ENCODE data around the gene CLEC6A.
A peak's percentile ranks its signal among the peaks of the same experiment; 100 is the strongest.
"Not testable (repeated sequence)": the region's sequence is repeated elsewhere in the genome, so short reads cannot be mapped to it uniquely, and the experiment has no call there.

Gene CLEC6A

GRCh38 chr12:8455727-8456360 lies at the start of gene CLEC6A:
Gene CLEC6A (plus strand): TSS chr12:8455962. CDS start chr12:8456112, 150 bp downstream.
- DNase-seq (ENCODE audit: low read depth): no peak

DNA sequence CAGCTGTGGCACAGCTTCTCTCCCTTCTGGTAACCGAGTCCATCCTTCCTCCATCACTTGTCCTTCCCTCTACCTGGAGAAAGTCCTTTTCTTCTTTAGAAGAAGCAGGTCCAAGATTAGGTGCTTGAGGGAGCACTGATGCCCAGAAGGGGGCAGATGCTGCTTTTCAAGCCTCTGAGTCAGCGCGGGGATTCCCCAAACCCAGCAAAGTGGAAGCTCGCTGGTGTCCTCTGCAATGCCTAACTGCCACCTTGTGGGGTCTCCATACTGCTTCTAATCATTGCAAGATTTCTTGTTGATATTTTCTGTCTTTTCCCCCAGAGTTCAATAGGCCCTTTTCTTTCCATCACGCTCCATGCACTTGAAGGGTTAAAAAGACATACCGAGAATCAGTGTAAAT lies 36.2 kb upstream of the CLEC6A start:
- DNase-seq (ENCODE audit: low read depth): peak; percentile 6

- DNase-seq (ENCODE audit: low read depth): no peak
Observed at GRCh38 chr12:8420506-8420905, 35.3 kb upstream of the CLEC6A start.

- not testable (repeated sequence) for DNase-seq (ENCODE audit: low read depth)
Observed at GRCh38 chr12:8444536-8445278, 11.1 kb upstream of the CLEC6A start.

- no peak for DNase-seq (ENCODE audit: low read depth)
Observed at GRCh38 chr12:8445731-8446130, 10.0 kb upstream of the CLEC6A start.

DNA sequence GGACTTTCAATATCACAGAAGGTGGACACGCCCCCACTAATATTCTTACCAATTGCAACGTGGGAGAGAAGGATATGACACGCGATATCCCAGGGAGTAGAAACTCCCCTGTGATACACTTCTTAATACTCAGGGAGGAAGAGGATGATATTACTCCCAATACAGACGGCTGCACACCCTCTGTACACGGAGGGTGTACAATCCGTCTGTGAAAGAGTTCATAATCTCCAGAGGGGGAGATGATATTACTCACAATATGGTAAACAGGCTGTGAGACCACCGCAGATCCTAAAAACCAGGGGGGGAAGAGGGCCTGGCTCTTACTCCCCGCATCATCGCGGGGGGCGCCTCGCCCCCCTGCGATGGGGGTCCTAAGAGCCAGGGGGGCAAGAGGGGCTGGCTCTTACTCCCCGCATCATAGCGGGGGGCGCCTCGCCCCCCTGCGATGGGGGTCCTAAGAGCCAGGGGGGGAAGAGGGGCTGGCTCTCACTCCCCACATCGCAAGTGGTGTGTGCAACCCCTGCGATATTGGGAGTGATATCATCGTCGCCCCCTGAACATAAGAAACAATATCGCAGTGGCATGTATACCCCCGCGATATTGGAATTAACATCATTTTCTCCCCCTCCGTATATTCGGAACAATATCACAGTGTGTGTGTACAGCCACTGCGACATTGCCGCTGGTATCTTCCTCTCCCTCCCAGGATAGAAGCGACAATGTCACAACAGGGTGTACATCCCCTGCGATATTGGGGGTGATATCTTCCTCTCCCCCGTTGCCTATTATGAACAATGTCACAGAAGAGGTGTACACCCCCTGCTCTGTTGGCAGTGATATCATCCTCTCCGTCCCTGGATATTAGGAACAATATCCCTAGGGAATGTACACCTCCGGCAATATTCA lies 8.9 kb upstream of the CLEC6A start:
- DNase-seq (ENCODE audit: low read depth): no peak

- no peak for DNase-seq (ENCODE audit: low read depth)
Observed at GRCh38 chr12:8449355-8449859, 6.4 kb upstream of the CLEC6A start.

GRCh38 chr12:8452036-8452435 lies 3.7 kb upstream of the CLEC6A start:
- no peak for DNase-seq (ENCODE audit: low read depth)

DNA sequence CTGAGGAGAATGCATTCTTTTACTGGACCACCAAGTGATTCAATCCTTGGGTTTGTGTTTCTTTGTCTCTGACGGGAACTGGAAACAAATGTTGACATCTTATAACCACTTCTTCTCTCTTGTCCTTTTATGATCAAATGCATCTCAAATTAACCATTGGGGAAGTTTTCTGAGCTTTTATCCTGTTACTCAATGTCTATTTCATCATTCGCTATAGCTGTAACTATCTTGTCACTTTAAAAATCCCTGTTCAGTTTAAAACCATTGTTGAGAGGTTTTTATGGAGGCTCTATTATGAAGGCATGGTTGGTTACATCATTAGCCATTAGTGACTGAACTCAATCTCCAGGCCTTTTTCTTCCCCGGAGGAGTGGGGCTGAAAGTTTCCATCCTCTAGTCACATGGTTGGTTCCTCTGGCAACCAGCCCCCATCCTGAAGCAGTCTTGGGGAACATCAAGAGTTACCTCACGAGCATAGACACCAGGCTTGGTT lies 2.7 kb upstream of the CLEC6A start:
- no peak for DNase-seq (ENCODE audit: low read depth)

GRCh38 chr12:8453796-8454195 lies 2.0 kb upstream of the CLEC6A start:
- no peak for DNase-seq (ENCODE audit: low read depth)

GRCh38 chr12:8455271-8455670 lies 491 bp upstream of the CLEC6A start:
- DNase-seq (ENCODE audit: low read depth): no peak

GRCh38 chr12:8461426-8461825 lies 5.7 kb downstream of the CLEC6A start:
- no peak for DNase-seq (ENCODE audit: low read depth)

DNA sequence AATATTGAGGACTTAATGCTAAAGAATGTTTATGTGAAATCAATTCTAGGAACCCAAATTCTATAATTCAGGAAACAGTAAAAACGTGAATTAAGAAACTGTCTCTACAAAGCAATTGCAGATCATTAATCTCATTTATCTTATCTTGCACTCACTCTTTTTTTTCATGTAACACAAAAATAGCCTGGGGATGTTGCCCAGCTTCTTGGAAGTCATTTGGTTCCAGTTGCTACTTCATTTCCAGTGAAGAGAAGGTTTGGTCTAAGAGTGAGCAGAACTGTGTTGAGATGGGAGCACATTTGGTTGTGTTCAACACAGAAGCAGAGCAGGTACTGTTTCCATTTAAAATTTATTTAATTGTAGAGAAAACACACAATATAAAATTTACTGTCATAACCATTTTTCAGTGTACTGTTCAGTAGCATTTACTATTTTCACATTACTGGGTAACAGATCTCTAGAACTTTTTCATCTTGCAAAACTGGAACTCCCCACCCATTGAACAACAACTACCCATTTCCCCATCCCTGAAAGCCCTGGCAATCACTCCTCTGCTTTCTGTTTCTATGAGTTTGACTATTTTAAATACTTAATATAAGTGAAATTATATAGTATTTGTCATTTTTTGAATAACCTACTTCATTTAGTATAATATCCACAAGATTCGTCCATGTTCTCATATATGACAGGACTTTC lies 9.7 kb downstream of the CLEC6A start:
- DNase-seq (ENCODE audit: low read depth): no peak

GRCh38 chr12:8466241-8466640 lies 10.5 kb downstream of the CLEC6A start:
- no peak for DNase-seq (ENCODE audit: low read depth)

DNA sequence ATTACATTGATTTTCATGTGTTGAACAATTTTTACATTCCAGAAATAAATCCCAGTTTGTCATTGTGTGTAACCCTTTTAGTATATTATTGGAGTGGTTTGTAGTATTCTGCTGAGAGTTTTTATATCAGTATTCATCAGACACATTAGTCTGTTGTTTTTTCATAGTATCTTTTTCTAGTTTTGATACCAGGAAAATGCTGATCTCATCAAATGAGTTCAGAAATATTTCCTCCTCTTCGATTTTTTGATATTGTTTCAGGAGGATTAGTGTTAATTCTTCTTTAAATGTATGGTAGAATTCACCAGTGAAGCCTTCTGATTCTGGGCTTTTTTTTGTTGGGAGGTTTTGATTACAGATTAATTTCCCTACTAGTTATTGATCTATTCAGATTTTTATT lies 15.3 kb downstream of the CLEC6A start:
- no peak for DNase-seq (ENCODE audit: low read depth)

- no peak for DNase-seq (ENCODE audit: low read depth)
Observed at GRCh38 chr12:8475508-8476203, 19.9 kb downstream of the CLEC6A start.

- no peak for DNase-seq (ENCODE audit: low read depth)
Observed at GRCh38 chr12:8482571-8483061, 26.9 kb downstream of the CLEC6A start.

DNA sequence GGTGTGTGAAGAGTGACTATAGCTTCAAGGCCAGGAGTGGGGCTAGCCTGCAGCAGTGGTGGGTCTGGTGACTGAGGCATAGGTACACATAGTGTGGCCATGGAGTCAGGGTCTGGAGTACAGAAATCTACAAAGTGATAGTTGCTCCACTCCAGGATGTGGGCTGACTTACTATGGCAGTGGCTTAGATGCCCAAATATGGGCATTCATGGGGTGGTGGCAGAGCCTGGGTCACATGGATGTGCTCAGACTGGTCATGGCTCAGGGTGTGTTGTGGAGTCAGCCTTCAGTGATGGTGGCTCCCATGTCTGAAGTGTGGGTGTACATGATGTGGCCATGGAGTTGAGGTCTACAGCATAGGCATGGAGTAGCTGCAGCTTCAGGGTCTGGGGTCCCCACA lies 27.3 kb downstream of the CLEC6A start:
- DNase-seq (ENCODE audit: low read depth): no peak

GRCh38 chr12:8491646-8492530 lies 36.1 kb downstream of the CLEC6A start:
- no peak for DNase-seq (ENCODE audit: low read depth)

DNA sequence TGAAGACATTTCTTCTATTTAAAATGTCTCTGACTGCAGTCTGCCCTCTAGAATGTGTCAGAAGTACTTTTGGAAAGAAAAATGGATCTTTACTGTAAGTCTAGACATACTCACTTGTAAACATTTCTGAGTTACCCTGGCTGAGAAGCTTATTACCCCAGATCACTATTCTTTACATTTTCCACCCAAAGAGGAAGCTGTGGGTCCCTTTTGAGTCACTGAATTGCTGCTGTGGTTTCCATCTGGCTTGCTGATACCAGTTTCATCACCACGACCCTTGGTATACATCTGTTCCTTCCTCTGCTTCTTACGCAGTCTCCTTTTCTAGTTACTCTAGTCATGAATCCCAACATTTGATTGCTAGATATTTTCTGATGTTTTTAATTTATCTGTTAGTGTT lies 37.3 kb downstream of the CLEC6A start:
- DNase-seq (ENCODE audit: low read depth): no peak

Data from stimulated activated CD8-positive, alpha-beta memory T cell treated with anti-CD3 and anti-CD28 coated beads, Interleukin-12 subunit alpha, Interleukin-12 subunit beta, amount 100 ng/mL, for 4 hours (primary cell).